ENCODE measurements around the gene PHACTR4. TPM values are rescaled to one million over a fixed set of nuclear protein-coding genes. Genes with fewer than 3 reads are reported as not detected.

Gene PHACTR4
- total and polyA plus RNA-seq, 9 of the 15 experiments (the other 6 are each of a cell fraction or from before 2014, with no cell fraction given), result 6.4 to 43.6 (median 14.2) TPM

DNA sequence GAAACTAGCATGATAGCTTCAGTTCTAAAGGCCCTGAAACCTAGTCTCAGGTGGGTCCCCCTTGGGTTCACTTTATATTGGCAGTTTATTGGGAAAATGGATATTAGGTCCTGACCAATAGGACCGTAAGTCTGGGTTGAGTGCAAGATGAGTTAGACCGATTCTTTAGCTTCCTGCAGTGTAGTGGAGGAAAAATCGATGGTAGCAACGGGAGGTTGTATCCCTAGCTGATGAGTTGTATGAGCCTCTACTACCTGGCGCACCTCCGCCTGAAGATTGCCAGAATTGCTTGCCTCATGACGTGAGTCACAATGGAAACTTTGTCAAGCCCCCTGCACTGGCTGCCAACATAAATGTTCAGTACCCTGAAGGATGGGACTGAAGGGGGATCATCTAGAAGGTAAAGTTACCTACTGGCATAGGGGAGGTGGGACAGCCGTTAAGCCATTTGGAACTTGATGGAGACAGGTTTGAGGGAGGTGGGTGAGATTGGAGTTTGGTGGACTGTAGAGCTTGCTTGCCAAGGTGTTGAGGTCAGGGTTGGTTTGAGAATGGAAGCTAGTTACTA, 140.2 kb downstream of the PHACTR4 start (continued):
- no peak; a peak in 1 of 4 replicates for TF ChIP-seq ZNF639 (CRISPR knock-in tag; conservative IDR thresholded peaks at IDR 0.05 in 1 of 2, IDR thresholded peaks at IDR 0.05 in 1 of 2)
- TF ChIP-seq ZNF449 (CRISPR knock-in tag; IDR thresholded peaks at IDR 0.05), result no peak
- TF ChIP-seq, protein P1, sequence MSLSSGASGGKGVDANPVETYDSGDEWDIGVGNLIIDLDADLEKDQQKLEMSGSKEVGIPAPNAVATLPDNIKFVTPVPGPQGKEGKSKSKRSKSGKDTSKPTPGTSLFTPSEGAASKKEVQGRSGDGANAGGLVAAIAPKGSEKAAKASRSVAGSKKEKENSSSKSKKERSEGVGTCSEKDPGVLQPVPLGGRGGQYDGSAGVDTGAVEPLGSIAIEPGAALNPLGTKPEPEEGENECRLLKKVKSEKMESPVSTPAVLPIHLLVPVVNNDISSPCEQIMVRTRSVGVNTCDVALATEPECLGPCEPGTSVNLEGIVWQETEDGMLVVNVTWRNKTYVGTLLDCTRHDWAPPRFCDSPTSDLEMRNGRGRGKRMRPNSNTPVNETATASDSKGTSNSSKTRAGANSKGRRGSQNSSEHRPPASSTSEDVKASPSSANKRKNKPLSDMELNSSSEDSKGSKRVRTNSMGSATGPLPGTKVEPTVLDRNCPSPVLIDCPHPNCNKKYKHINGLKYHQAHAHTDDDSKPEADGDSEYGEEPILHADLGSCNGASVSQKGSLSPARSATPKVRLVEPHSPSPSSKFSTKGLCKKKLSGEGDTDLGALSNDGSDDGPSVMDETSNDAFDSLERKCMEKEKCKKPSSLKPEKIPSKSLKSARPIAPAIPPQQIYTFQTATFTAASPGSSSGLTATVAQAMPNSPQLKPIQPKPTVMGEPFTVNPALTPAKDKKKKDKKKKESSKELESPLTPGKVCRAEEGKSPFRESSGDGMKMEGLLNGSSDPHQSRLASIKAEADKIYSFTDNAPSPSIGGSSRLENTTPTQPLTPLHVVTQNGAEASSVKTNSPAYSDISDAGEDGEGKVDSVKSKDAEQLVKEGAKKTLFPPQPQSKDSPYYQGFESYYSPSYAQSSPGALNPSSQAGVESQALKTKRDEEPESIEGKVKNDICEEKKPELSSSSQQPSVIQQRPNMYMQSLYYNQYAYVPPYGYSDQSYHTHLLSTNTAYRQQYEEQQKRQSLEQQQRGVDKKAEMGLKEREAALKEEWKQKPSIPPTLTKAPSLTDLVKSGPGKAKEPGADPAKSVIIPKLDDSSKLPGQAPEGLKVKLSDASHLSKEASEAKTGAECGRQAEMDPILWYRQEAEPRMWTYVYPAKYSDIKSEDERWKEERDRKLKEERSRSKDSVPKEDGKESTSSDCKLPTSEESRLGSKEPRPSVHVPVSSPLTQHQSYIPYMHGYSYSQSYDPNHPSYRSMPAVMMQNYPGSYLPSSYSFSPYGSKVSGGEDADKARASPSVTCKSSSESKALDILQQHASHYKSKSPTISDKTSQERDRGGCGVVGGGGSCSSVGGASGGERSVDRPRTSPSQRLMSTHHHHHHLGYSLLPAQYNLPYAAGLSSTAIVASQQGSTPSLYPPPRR (CRISPR knock-in tag; IDR thresholded peaks at IDR 0.05; ENCODE audit: borderline replicate concordance), result no peak
- TF ChIP-seq, protein P2, sequence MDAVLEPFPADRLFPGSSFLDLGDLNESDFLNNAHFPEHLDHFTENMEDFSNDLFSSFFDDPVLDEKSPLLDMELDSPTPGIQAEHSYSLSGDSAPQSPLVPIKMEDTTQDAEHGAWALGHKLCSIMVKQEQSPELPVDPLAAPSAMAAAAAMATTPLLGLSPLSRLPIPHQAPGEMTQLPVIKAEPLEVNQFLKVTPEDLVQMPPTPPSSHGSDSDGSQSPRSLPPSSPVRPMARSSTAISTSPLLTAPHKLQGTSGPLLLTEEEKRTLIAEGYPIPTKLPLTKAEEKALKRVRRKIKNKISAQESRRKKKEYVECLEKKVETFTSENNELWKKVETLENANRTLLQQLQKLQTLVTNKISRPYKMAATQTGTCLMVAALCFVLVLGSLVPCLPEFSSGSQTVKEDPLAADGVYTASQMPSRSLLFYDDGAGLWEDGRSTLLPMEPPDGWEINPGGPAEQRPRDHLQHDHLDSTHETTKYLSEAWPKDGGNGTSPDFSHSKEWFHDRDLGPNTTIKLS (IDR thresholded peaks at IDR 0.05; ENCODE audit: borderline replicate concordance, low read depth), result no peak
- no peak for TF ChIP-seq ZNF146 (CRISPR knock-in tag; IDR thresholded peaks at IDR 0.05; ENCODE audit: unreplicated experiment)
- peak; percentile 85; the same call in 1 of the 2 replicates for TF ChIP-seq ZFPM2 (CRISPR knock-in tag; IDR thresholded peaks at IDR 0.05)
- no peak; the same call in none of the 2 replicates for TF ChIP-seq KLF10 (CRISPR knock-in tag; IDR thresholded peaks at IDR 0.05)
- TF ChIP-seq WHSC1 (IDR thresholded peaks at IDR 0.05; ENCODE audit: low read length), result no peak
- TF ChIP-seq TCF7L2 (IDR thresholded peaks at IDR 0.05; ENCODE audit: low read depth, low read length), result no peak
- TF ChIP-seq ETS2 (tag; IDR thresholded peaks at IDR 0.05; ENCODE audit: borderline replicate concordance, poor library complexity, severe bottlenecking), result no peak
- TF ChIP-seq ZNF253 (CRISPR knock-in tag; conservative IDR thresholded peaks at IDR 0.05), result peak; percentile 94
- no peak for TF ChIP-seq ZNF668 (CRISPR knock-in tag; IDR thresholded peaks at IDR 0.05)
- TF ChIP-seq, protein P3, sequence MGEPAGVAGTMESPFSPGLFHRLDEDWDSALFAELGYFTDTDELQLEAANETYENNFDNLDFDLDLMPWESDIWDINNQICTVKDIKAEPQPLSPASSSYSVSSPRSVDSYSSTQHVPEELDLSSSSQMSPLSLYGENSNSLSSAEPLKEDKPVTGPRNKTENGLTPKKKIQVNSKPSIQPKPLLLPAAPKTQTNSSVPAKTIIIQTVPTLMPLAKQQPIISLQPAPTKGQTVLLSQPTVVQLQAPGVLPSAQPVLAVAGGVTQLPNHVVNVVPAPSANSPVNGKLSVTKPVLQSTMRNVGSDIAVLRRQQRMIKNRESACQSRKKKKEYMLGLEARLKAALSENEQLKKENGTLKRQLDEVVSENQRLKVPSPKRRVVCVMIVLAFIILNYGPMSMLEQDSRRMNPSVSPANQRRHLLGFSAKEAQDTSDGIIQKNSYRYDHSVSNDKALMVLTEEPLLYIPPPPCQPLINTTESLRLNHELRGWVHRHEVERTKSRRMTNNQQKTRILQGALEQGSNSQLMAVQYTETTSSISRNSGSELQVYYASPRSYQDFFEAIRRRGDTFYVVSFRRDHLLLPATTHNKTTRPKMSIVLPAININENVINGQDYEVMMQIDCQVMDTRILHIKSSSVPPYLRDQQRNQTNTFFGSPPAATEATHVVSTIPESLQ (CRISPR knock-in tag; IDR thresholded peaks at IDR 0.05), result 0 out of 2 replicates have a peak, but pooled peaks have one; percentile 32
- TF ChIP-seq GABPB1 (CRISPR knock-in tag; IDR thresholded peaks at IDR 0.05), result peak; percentile 61; the same call in 1 of the 2 replicates
- TF ChIP-seq KDM2B (CRISPR knock-in tag; IDR thresholded peaks at IDR 0.05), result no peak

Measured in K562 (cell line).